Smooth muscle cell (in vitro differentiated cells): Measurements from ENCODE around the gene NFE2L1. TPM values are rescaled to one million over a fixed set of nuclear protein-coding genes. Genes with fewer than 3 reads are reported as not detected.

Experiments
- DNase-seq: peaks from one replicate; lab custom pipeline; 2025; ENCODE audit not compliant: unreplicated experiment; lab: John Stamatoyannopoulos, UW
- H2AFZ ChIP-seq: fragments of 200-600 bp; sonication (generic); 2 replicates; pipeline ENCODE4 v1.6.0; 2016; ENCODE audit warnings: antibody characterized with exemption, low read depth, mild to moderate bottlenecking
- H3F3A ChIP-seq: fragments of 200-600 bp; sonication (generic); 2 replicates; pipeline ENCODE4 v1.6.0; 2017; ENCODE audit warnings: antibody characterized with exemption, low read depth
- H3K27ac ChIP-seq: fragments of 200-600 bp; sonication (generic); 2 replicates; pipeline ENCODE4 v1.5.1; 2016; ENCODE audit warnings: low read depth, mild to moderate bottlenecking
- H3K27me3 ChIP-seq: fragments of 200-600 bp; sonication (generic); 2 replicates; pipeline ENCODE4 v1.6.1; 2016; ENCODE audit warnings: low read depth, mild to moderate bottlenecking
- H3K36me3 ChIP-seq: fragments of 200-600 bp; sonication (generic); 2 replicates; pipeline ENCODE4 v1.5.1; 2016; ENCODE audit warnings: low read depth
- H3K4me1 ChIP-seq: fragments of 200-600 bp; sonication (generic); 2 replicates; pipeline ENCODE4 v1.5.1; 2016; ENCODE audit warnings: low read depth
- H3K4me2 ChIP-seq: fragments of 200-600 bp; sonication (generic); 2 replicates; pipeline ENCODE4 v1.6.0; 2016; ENCODE audit warnings: mild to moderate bottlenecking
- H3K4me3 ChIP-seq: fragments of 200-600 bp; sonication (generic); 2 replicates; pipeline ENCODE4 v1.5.1; 2016; ENCODE audit warnings: mild to moderate bottlenecking
- H3K79me2 ChIP-seq: fragments of 200-600 bp; sonication (generic); 2 replicates; pipeline ENCODE4 v1.6.0; 2016; ENCODE audit warnings: low read depth, mild to moderate bottlenecking
- H3K9ac ChIP-seq: fragments of 200-600 bp; sonication (generic); 2 replicates; pipeline ENCODE4 v1.6.0; 2016; ENCODE audit warnings: low read depth
- H3K9me3 ChIP-seq: fragments of 200-600 bp; sonication (generic); replicated peaks from 2 replicates; pipeline ENCODE4 v1.5.1; 2016; ENCODE audit warnings: low read depth
- H4K20me1 ChIP-seq: fragments of 200-600 bp; sonication (generic); 2 replicates; pipeline ENCODE4 v1.6.0; 2016; ENCODE audit warnings: low read depth
- CTCF ChIP-seq: fragments of 200-600 bp; sonication (generic); IDR thresholded peaks from 2 replicates; pipeline ENCODE4 v1.5.1; 2017; ENCODE audit warnings: borderline replicate concordance, mild to moderate bottlenecking, antibody characterized with exemption; ENCODE audit not compliant: insufficient read depth, poor library complexity, severe bottlenecking
- whole genome bisulfite sequencing: methylation state at CpG from one replicate; pipeline ENCODE4 v1.1.7; 2016; ENCODE audit warnings: low lambda C conversion rate; 5-methylcytosine and 5-hydroxymethylcytosine counted together
- polyA plus RNA-seq: library from polyadenylated mRNA; unstranded; fragments of >200 nt; fragmentation: Nextera tagmentation; extraction: Ambion mirVana; gene quantifications from 2 replicates; pipeline ENCODE4 v1.2.1, GENCODE V29; 2016
- total RNA-seq: library from RNA; depleted of rRNA; stranded (reverse); fragments of >200 nt; gene quantifications from 2 replicates; pipeline ENCODE4 v1.2.3, GENCODE V29; 2014

The NFE2L1 gene
- total and polyA plus RNA-seq, 2 experiments from 2014 or later, result 61.0 to 103 TPM

- 86% methylated on average over 5 of the region's 5 CpGs for WGBS
- Histone ChIP-seq H3K79me2 (no peaks in the 10 kb centered on the region), H4K20me1 (no peaks in the 10 kb centered on the region), H2AFZ (no peak overlapping the region), H3K36me3 (no peaks in the 10 kb centered on the region), H3K27me3 (no peaks in the 10 kb centered on the region), H3K4me2 (no peak overlapping the region), H3K9ac (no peak overlapping the region), H3K4me1 (peaks cover 29% of the 10 kb centered on the region), H3K4me3 (no peak overlapping the region), H3F3A (peaks cover 4% of the 10 kb centered on the region), H3K9me3 (no peaks in the 10 kb centered on the region), H3K27ac (no peak overlapping the region)
- TF ChIP-seq CTCF, result no peak
- DNase-seq, result no peak
Measured at GRCh38 chr17:48021934-48022333, 26.2 kb upstream of the NFE2L1 start.

- no peak for DNase-seq
- Histone ChIP-seq H3K4me2 (peak overlapping the region; percentile 94), H3K27me3 (no peaks in the 10 kb centered on the region), H4K20me1 (no peaks in the 10 kb centered on the region), H3K4me3 (no peak overlapping the region), H3F3A (peaks cover 4% of the 10 kb centered on the region), H2AFZ (no peak overlapping the region), H3K9ac (no peak overlapping the region), H3K27ac (no peak overlapping the region), H3K79me2 (no peaks in the 10 kb centered on the region), H3K9me3 (no peaks in the 10 kb centered on the region), H3K36me3 (no peaks in the 10 kb centered on the region), H3K4me1 (peaks cover 29% of the 10 kb centered on the region)
- WGBS, result 57% methylated on average over 6 of the region's 6 CpGs
- TF ChIP-seq CTCF, result no peak
Measured at GRCh38 chr17:48022901-48023300, 25.3 kb upstream of the NFE2L1 start.

GRCh38 chr17:48023400-48024148, 24.6 kb upstream of the NFE2L1 start:
- peak; percentile 57 for DNase-seq
- no peaks in the 10 kb centered on the region for H3K79me2 ChIP-seq
- WGBS, result 1% methylated on average over 52 of the region's 54 CpGs
- no peaks in the 10 kb centered on the region for H3K27me3 ChIP-seq
- no peaks in the 10 kb centered on the region for H4K20me1 ChIP-seq
- H3K4me1 ChIP-seq, result peaks cover 29% of the 10 kb centered on the region
- peak overlapping the region; percentile 78 for H3K27ac ChIP-seq
- H3K4me3 ChIP-seq, result peak overlapping the region; percentile 59
- peak overlapping the region; percentile 55 for H3K9ac ChIP-seq
- peaks cover 4% of the 10 kb centered on the region for H3F3A ChIP-seq
- peak overlapping the region; percentile 94 for H3K4me2 ChIP-seq
- no peaks in the 10 kb centered on the region for H3K9me3 ChIP-seq
- peak overlapping the region; percentile 81 for H2AFZ ChIP-seq
- peak; percentile 4 for TF ChIP-seq CTCF
- H3K36me3 ChIP-seq, result no peaks in the 10 kb centered on the region
